Stimulated activated CD4-positive, alpha-beta T cell treated with anti-CD3 and anti-CD28 coated beads, Interleukin-12 subunit alpha, Interleukin-12 subunit beta, amount 100 ng/mL, for 24 hours (primary cell): Measurements from ENCODE around the gene VARS1.
"Not testable (repeated sequence)": the region's sequence is repeated elsewhere in the genome, so short reads cannot be mapped to it uniquely, and the experiment has no call there.

Experiments
- DNase-seq, 2 experiments: peaks; one replicate each; pipeline ENCODE4 v3.0.0-alpha.2; 2020; ENCODE audit warnings: low read depth in 2 of 2

VARS1 gene

DNA sequence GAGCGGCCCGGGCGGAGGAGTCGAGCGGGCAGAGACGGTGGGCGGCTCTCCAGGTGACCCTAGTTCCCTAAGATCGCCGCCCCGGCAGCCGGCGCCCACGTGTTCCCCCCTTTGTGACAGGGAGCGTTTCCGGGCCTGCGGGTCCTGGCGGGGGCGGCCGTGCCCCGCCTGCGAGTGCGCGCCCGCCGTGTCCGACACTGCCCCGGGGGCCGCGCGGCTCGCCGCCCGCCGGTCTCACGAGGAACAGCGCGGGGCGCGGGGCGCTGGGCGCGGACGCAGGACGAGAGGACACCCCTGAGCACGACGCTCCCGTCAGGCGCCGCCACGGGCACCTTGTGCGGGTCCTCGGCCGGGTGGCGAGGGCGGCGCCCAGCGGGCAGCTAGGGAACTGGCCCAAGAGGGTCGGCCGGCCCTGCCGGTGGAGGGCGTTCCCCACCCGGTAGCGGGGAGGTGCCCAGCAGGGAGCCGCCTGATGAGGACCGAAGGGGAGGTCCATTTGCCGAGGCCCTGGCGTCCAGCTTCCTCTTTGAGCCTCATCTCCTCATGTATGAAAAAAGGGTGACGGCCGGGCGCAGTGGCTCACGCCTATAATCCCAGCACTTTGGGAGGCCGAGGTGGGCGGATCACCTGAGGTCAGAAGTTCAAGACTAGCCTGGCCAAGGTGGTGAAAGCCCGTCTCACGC lies at the start of gene VARS1:
Gene VARS1 (minus strand): TSS at position 137 of the 683 bp plus-strand sequence. CDS start 535 bp downstream, outside the sequence.
- DNase-seq = peak; percentile 65 to 80

DNA sequence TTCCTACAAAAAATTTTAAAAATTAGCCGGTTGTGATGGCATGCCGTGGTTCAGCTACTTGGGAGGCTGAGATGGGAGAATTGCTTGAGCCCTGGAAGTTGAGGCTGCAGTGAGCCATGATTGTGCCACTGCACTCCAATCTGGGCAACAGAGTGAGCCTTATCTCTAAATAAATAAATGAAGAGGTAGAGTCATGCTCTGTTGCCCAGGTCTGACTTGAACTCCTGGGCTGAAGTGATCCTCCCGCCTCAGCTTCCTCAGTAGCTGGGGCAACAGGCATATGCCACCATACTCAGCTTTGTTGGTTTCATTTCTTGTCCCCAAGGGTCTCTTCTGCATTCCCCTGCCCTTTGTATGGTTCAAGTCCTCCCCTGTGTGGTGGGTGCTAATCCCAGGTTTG lies 49.0 kb upstream of the VARS1 start:
- no peak for DNase-seq

GRCh38 chr6:31842053-31842452 lies 46.5 kb upstream of the VARS1 start:
- no peak for DNase-seq

GRCh38 chr6:31839779-31840126 lies 44.2 kb upstream of the VARS1 start:
- DNase-seq = not testable (repeated sequence)

- DNase-seq = no peak
Observed at GRCh38 chr6:31838968-31839367, 43.4 kb upstream of the VARS1 start.

DNA sequence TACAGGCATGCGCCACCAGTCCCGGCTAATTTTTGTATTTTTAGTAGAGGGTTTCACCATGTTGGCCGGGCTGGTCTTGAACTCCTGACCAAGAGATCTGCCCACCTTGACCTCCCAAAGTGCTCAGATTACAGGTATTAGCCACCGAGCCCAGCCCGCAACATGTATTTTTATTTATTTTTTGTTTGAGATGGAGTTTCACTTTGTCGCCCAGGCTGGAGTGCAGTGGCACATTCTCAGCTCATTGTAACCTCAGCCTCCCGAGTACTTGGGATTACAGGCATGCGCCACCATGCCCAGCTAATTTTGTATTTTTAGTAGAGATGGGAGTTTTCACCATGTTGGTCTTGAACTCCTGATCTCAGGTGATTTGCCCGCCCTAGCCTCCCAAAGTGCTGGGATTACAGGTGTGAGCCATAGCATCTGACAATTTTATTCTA lies 42.6 kb upstream of the VARS1 start:
- not testable (repeated sequence) for DNase-seq

- no peak for DNase-seq
Observed at GRCh38 chr6:31837369-31838113, 42.0 kb upstream of the VARS1 start.

DNA sequence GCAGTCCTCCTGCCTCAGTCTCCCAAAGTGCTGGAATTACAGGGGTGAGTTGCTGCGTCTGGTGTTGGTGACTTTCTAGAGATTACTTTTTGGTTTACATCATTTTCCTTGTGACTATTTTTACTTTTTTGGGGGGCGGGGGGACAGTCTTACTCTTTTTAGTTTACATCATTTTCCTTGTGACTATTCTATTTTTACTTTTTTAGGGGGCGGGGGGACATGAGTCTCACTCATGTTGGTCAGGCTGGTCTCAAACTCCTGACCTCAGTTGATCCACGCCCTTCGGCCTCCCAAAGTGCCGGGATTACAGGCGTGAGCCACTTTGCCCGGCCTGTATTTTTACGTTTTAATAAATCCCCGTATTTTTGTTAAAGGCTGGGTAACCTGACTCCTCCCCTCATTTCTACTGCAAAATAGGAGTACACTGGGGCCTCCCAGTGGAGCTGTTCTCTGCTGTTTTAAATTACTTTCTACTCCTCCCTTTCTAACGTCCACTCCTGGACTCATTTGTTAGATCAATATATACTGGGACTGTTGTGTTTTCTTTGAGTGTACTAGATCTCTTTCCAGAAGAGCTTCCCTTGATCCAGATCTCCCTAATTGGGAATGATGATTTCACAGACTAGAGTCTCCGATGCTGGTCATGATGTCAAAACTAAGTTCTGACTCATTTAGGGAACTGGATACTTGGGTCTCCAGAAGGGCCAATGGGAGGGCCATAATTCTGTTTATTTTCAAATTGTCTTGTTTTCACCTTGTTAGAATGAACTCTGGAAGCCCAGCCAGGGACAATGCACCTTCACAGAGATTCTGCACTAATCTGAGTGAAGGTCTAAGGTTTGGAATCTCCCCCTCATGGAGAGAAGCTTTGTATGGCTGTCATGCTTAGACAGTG lies 41.2 kb upstream of the VARS1 start:
- no peak for DNase-seq

DNA sequence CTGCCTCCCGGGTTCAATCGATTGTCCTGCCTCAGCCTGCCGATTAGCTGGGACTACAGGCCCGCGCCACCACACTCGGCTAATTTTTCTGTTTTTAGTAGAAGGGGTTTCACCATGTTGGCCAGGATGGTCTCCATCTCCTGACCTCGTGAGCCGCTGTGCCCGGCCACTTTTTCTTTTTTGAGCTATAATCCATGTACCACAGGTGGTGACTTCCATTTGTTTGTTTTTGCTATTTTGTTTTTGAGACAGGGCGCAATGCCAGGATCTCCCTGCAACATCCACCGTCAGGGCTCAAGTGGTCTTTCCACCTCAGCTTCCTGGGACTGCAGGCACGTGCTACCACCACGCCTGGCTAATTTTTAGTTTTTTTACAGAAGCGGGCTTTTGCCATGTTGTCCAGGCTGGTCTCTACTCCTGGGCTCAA lies 40.5 kb upstream of the VARS1 start:
- DNase-seq = no peak

DNA sequence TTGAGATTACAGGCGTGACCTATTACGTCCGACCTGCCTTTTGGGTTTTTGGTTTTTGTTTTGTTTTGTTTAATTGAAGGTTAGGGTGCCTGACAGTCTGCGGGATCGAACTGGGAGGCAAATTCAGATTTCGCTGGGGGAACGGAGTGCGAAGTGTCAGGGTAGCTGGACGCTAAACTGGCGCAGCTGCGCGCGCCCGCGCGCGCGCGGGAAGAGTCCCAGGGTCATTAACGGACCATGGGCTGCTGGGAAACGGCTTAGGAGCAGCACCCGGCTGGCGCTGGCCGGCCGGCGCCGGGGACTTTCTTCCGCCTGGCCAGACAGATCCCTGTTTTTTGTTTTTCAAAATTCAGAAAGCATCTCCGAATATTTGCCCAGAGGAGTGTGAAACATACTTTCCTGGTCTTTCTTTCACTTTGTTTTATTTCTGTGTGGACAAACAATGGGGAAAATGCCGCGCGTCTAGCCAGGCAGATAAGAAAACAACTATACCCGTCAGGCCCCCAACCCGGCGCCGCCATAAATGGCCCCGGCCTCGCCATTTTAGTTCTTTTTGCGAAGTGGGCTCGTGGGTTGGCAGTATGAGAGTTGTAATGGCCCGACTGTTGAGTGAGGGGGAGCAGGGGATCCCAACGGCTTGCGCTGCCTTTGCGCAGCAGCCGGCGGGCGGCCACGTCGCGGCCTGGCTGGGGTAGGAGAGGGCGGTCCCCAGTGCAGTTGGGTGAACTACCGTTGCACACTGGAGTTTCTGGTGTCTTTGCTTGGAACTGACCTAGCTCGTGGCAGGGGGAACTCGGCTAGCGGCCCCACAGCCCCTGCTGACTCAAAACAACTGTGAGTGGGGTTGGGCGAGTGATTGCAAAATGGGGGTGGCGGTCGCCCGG lies 39.1 kb upstream of the VARS1 start:
- DNase-seq = peak; percentile 70 to 73

GRCh38 chr6:31831350-31832215 lies 36.0 kb upstream of the VARS1 start:
- no peak for DNase-seq

DNA sequence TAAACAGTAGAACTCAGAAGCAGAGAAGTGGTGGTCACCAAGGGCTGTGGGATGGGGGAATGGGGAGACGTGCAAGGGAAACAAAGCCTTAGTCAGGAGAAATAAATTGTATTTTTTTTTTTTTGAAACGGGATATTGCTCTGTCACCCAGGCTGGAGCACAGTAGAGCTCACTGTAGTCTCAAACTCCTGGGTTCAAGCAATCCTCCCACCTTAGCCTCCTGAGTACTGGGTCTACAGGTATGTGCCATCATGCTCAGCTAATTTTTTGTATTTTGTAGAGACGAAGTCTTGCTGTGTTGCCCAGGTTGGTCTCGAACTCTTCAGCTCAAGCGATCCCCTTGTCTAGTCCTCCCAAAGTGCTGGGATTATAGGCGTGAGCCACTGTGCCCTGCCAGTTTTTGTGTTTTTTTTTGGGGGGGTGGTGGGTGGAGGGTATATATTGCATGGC lies 35.4 kb upstream of the VARS1 start:
- no peak for DNase-seq

- no peak for DNase-seq
Observed at GRCh38 chr6:31829633-31830283, 34.2 kb upstream of the VARS1 start.

DNA sequence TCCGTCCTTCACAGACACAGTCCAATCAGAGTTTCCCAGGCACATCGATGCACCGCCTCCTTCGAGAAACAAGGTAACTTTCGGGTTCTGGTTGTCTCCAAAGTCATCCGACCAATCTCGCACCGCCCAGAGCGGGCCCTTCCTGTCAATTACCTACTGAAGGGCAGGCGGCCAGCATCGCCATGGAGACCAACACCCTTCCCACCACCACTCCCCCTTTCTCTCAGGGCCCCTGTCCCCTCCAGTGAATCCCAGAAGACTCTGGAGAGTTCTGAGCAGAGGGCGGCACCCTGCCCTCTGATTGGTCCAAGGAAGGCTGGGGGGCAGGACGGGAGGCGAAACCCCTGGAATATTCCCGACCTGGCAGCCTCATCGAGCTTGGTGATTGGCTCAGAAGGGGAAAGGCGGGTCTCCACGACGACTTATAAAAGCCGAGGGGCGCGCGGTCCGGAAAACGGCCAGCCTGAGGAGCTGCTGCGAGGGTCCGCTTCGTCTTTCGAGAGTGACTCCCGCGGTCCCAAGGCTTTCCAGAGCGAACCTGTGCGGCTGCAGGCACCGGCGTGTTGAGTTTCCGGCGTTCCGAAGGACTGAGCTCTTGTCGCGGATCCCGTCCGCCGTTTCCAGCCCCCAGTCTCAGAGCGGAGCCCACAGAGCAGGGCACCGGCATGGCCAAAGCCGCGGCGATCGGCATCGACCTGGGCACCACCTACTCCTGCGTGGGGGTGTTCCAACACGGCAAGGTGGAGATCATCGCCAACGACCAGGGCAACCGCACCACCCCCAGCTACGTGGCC lies 31.9 kb upstream of the VARS1 start, which contains the start of gene HSPA1B:
Gene HSPA1B (plus strand): TSS at position 453 of the 794 bp plus-strand sequence. CDS start 213 bp downstream, at position 666.
- peak; percentile 87 to 94 for DNase-seq

DNA sequence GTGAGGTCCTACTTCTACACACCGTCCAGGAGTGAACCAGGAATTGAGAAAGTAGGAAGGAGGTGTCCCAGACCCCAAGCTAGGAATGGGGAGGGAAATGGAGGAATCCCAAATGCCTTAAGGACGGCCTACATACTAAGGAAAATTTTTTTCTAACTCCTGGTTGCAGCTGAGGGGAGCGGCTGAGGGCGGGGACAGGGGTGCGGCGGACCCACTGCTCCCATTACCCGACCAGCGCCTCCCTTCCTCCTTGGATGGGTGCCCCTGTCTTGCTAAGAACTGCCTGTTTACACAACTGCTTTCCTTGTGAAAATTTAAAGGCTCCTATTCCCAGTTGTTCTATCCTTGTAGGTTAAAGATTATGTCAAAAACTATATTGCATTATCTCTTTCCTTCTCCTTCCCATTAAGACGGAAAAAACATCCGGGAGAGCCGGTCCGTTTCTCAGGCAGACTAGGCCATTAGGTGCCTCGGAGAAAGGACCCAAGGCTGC lies 31.3 kb upstream of the VARS1 start:
- no peak for DNase-seq

GRCh38 chr6:31825553-31825952 lies 30.0 kb upstream of the VARS1 start:
- DNase-seq = no peak

DNA sequence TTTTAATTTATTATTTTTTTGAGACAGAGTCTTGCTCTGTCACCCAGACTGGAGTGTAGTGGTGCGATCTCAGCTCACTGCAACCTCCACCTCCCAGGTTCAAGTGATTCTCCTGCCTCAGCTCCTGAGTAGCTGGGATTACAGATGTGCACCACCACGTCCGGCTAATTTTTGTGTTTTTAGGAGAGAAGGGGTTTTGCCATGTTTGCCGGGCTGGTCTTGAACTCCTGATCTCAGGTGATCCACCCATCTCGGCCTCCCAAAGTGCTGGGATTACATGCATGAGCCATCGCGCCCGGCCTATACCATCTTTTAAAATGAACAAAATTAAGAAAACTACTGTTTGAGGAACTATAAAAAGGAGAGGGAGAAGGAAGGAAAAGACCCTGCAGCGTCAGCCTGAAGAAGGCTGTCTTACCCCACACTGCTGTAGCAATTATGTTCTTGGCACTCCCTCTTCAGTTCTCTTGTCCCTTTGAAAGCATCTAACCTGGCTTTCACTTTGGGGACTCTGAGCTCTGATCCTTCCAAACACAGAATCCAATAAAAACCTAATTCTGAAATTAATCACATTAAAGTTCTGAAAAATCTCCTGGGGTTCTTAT lies 28.1 kb upstream of the VARS1 start:
- DNase-seq = not testable (repeated sequence)
